ENCODE measurements around the gene DPF1.

Gene DPF1

DNA sequence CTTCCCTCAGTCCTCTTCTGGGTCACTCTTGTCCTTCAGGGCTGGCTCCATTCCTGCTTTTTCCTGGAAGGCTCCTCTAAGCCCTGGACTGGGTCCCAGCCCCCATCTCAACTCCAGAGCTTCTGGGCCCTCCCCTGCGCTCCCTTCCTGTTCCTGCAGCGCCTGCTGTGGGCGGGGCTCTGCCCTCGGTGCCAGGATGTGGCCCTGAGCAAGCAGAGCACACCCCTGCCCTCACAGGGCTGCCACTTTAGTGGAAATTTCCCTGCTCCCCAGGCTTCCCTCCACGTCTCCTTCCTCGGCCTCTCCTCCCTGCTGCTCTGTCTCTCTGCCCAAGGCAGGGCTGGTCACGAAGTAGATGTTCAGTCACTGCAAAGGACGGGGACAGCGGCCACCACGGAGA is 28.8 kb downstream of the DPF1 start:
- no peak for DNase-seq

- DNase-seq: no peak
Observed at GRCh38 chr19:38194061-38194701, 29.8 kb downstream of the DPF1 start.

DNA sequence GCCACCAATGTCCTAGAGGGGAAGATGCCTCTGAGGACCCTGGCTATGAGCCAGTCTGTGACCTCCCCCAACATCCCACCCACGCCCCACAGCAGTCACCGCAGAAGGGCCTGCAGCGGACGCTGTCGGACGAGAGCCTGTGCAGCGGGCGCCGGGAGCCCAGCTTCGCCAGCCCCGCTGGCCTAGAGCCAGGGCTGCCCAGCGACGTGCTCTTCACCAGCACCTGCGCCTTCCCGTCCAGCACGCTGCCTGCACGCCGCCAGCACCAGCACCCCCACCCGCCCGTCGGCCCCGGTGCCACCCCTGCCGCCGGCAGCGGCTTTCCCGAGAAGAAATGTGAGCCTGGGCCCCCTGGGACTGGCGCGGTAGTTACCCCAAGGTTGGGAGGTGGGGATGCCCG is 30.6 kb downstream of the DPF1 start:
- DNase-seq: no peak

- DNase-seq: no peak
Observed at GRCh38 chr19:38191747-38192146, 32.3 kb downstream of the DPF1 start.

DNA sequence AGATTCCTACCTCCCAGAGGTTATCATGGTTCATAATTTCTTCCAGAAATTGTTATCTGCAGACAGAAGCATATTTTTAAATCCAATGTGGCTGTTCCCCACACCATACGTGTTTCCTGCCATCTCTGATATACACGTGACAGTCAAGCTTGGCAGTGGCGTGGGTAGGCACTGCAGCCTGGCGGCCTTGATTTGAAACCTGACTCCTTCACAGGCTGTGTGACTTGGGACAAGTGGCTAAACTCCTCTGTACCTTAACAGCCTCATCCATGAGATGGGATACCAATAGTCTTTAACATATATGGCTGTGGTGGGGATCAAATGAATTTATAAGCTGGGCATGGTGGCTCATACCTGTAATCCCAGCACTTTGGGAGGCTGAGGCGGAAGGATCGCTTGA is 33.2 kb downstream of the DPF1 start:
- DNase-seq: no peak

DNA sequence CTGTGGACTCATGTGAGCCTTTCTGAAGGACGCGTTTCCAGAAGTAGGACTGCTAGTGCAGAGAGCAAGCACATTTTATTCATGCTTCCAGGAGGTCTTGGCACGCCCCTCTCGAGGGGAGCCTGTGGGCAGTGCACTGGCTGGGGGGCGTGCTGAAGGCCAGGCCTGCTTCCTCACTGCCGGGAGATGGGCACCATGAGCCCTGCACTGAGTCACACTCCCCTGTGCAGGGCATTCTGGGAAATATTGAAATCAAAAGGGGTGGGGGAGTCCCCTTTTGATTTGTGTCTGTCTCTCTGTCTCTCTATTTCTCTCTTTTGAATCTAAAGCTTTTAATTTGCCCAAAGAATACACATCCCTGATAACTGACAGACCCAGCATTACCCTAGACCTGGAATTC is 34.0 kb downstream of the DPF1 start:
- no peak for DNase-seq

DNA sequence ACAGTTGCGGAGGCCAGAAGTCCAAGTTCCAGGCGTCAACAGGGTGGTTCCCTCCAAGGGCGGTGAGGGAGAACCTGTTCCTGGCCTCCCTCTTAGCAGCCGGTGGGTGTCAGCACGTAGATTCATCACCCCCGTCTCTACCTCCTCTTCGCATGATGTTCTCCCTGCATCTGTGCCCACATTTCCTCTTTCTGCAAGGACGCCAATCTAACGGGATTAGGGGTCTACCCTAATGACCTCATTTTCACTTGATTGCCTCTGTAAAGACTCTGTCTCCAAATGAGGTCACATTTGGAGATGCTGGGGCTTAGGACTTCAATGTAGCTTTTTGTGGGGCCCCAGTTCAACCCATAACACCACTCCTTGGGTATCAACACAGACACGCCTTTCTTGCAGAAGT is 38.5 kb downstream of the DPF1 start:
- DNase-seq: no peak

- no peak for DNase-seq
Observed at GRCh38 chr19:38184815-38185214, 39.2 kb downstream of the DPF1 start.

DNA sequence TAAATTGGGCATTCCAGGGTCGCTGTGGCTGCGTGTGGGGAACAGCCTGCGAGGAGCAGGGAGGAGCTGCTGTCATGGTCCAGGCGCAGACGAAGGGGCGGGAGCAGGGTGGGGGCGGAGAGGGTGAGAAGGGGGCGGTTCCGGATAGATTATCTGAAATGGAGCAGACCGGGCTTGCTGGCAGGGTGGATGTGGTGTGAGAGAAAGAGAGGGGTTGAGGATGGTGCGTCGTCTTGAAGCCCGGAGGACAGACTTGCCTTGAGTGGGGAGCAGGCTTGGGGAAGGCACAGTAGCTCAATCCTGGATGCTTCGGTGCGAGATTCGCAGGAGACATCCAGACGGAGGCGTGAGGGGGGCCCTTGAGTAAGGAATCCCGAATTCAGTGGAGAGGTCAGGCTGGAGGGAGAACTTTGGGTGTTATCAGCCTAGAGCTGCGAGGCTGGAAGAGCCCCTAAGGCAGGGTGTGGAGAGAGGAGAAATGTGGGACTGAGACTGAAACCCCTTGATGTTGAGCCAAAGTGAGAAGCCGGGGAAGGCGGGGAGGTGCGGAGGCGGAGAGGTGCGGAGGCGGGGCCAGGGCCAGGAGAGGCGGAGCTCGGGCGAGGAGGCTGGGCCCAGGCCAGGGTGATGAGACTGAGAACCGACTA is 40.6 kb downstream of the DPF1 start:
- DNase-seq: no peak

- DNase-seq: no peak
Observed at GRCh38 chr19:38182536-38183210, 41.3 kb downstream of the DPF1 start.

GRCh38 chr19:38180071-38180470 is 44.0 kb downstream of the DPF1 start:
- DNase-seq: no peak

- no peak for DNase-seq
Observed at GRCh38 chr19:38175422-38175821, 48.6 kb downstream of the DPF1 start.

GRCh38 chr19:38173291-38174041 is 50.6 kb downstream of the DPF1 start:
- no peak for DNase-seq

DNA sequence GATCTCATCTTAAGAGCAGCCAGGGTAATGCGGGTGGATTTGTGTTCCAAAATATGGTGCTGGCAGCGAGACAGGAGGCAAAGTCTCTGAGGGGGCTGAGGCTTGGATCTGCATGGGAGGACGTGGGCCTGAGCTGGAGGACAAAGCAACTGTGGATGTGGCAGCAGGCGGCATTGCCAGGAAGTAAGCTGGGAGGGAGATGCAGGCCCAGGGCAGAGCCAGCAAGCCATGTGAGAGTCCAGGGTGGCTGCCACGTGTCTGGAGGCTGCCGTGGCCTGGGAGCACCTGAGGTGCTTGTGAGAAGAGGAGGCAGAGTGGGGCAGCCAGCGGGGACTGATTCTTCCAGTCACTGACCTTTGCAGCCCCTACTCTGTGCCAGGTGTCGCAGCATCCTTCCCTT is 52.0 kb downstream of the DPF1 start:
- no peak for DNase-seq

DNA sequence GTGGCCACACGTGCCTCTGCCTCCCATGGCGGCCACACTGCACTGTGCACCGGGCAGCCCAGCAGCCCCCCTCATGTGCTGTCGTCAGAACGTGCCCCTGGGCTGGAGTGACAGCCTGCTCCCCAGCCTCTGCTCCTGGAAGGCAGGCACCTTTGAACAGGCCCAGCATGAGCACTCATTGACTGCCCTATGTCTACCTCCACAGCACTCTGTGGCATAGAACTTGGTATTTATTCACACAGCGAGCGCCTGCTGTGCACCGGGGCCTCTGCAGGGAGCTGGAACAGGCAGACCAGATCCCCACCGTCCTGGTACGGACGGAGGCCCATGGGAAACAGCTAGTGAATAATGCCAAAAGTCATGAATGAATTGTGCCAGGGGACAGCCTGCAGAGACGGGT is 53.7 kb downstream of the DPF1 start:
- DNase-seq: no peak

DNA sequence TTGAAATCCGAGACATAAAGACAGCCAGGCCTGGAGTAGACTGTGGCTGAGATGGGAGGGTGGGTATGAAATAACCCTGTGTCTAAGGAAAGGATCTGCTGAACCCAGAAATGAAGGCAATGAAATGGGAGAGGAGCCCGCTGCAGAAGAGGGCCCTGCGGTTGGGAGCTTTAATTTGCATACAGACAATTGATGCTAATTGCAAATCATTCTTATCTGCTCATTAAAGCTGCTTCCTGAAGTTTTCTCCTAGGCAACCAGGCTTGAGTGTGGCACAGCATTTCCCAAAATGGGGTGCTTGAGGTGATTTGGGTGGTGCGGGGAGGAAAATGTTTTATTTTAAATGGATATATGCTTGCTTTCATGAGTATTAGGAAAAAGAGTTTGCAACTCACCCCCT is 55.4 kb downstream of the DPF1 start:
- no peak for DNase-seq

DNA sequence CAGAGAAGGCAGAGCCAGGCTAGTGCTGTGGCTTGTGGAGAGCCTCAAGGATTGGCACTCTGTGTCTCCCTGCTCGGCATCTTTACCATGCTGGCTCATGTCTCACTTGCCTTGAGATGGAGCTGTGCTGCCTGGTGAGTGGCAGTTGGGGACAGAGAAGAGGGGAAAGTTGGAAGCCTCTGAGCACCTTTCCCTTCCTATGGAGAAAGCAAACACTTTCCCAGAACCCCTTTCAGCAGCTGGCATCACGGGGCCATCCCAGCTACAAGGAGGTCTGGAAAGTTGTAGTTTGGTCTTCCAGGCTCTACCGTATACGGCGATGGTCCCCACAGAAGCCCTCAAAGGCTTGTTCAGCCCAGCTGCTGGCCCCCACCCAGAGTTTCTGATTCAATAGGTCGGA is 58.7 kb downstream of the DPF1 start:
- no peak for DNase-seq

DNA sequence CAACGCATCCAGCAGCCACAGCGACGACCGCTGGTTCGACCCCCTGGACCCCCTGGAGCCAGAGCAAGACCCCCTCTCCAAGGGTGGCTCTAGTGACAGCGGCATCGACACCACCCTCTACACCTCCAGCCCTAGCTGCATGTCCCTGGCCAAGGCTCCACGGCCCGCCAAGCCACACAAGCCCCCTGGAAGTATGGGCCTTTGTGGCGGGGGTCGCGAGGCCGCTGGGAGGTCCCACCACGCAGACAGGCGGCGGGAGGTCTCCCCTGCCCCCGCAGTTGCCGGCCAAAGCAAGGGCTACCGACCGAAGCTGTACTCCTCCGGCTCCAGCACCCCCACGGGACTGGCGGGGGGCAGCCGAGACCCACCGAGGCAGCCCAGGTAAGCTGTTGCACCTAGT is 59.5 kb downstream of the DPF1 start:
- no peak for DNase-seq

GRCh38 chr19:38163419-38164290 is 60.4 kb downstream of the DPF1 start:
- DNase-seq: no peak

GRCh38 chr19:38162632-38163031 is 61.4 kb downstream of the DPF1 start:
- DNase-seq: no peak

GRCh38 chr19:38162094-38162493 is 61.9 kb downstream of the DPF1 start:
- no peak for DNase-seq
